HepG2 (cell line): Measurements from ENCODE around the gene NTSR2. TPM values are rescaled to one million over a fixed set of nuclear protein-coding genes. Genes with fewer than 3 reads are reported as not detected.

Experiments used
- BCL6 ChIP-seq: IDR thresholded peaks from 2 replicates; pipeline ENCODE4 v1.6.1; 2016; ENCODE audit warnings: missing genetic modification reagents, missing compliant biosample characterization
- BHLHE40 ChIP-seq: IDR thresholded peaks from 2 replicates; pipeline ENCODE4 v1.6.1; 2011; ENCODE audit warnings: low read length, improper control_type of control experiment
- CHD2 ChIP-seq: IDR thresholded peaks from 2 replicates; pipeline ENCODE4 v1.6.1; 2011; ENCODE audit warnings: low read depth, low read length, improper control_type of control experiment
- EP300 ChIP-seq, 3 experiments: sonication (generic) in 1 of 3; formaldehyde crosslinking in 1 of 3; IDR thresholded peaks; 2 replicates each; pipeline versions ENCODE4 v1.5.1 to v1.6.1; 2011 to 2020; ENCODE audit warnings: low read depth in 2 of 3, low read length in 2 of 3, borderline replicate concordance in 1 of 3, improper control_type of control experiment in 1 of 3, mild to moderate bottlenecking in 1 of 3, missing genetic modification reagents in 1 of 3, moderate library complexity in 1 of 3
- FIP1L1 ChIP-seq: fragments of 200-400 bp; formaldehyde crosslinking; IDR thresholded peaks from 2 replicates; pipeline ENCODE4 v1.6.1; 2018; ENCODE audit warnings: low read depth, mild to moderate bottlenecking, low read length, moderate library complexity, borderline replicate concordance; ENCODE audit not compliant: insufficient read depth
- HBP1 ChIP-seq: IDR thresholded peaks from 2 replicates; pipeline ENCODE4 v1.6.1; 2016; ENCODE audit warnings: low read depth, control low read depth
- IKZF4 ChIP-seq: sonication (generic); formaldehyde crosslinking; IDR thresholded peaks from 2 replicates; pipeline ENCODE4 v1.5.1; 2020; ENCODE audit warnings: borderline replicate concordance, mild to moderate bottlenecking, low read depth, missing genetic modification reagents; ENCODE audit errors: not compliant biosample characterization
- KAT2B ChIP-seq: fragments of 150-350 bp; IDR thresholded peaks from 2 replicates; pipeline ENCODE4 v1.6.1; 2014; ENCODE audit warnings: low read depth, low read length, borderline replicate concordance
- KAT8 ChIP-seq: IDR thresholded peaks from 2 replicates; pipeline ENCODE4 v1.6.1; 2016; ENCODE audit warnings: missing genetic modification reagents, missing compliant biosample characterization
- MIER2 ChIP-seq: IDR thresholded peaks from 2 replicates; pipeline ENCODE4 v1.6.1; 2016; ENCODE audit warnings: missing biosample characterization, missing genetic modification reagents
- NCOR1 ChIP-seq: fragments of 200-600 bp; sonication (generic); IDR thresholded peaks from 2 replicates; pipeline ENCODE4 v1.7.0; 2017; ENCODE audit warnings: antibody characterized with exemption, low read length, borderline replicate concordance
- NONO ChIP-seq, 2 experiments: fragments of 450-650 bp in 1 of 2; sonication (generic) in 1 of 2; formaldehyde crosslinking in 1 of 2; IDR thresholded peaks in 1 of 2; conservative IDR thresholded peaks in 1 of 2; 2 replicates each; pipeline versions ENCODE4 v1.6.1 to v1.8.0; 2017 to 2022; ENCODE audit warnings: mild to moderate bottlenecking in 1 of 2, missing genetic modification reagents in 1 of 2, moderate library complexity in 1 of 2
- NR3C1 ChIP-seq: sonication (generic); formaldehyde crosslinking; IDR thresholded peaks from 2 replicates; pipeline ENCODE4 v1.4.0; 2020; ENCODE audit warnings: missing genetic modification reagents
- PAX8 ChIP-seq: sonication (generic); formaldehyde crosslinking; IDR thresholded peaks from 2 replicates; pipeline ENCODE4 v1.8.0; 2022; ENCODE audit warnings: mild to moderate bottlenecking, missing genetic modification reagents, borderline replicate concordance
- PITX1 ChIP-seq: sonication (generic); formaldehyde crosslinking; IDR thresholded peaks from 2 replicates; pipeline ENCODE4 v1.5.1; 2020; ENCODE audit warnings: mild to moderate bottlenecking, missing genetic modification reagents
- SP2 ChIP-seq: sonication (generic); formaldehyde crosslinking; IDR thresholded peaks from 2 replicates; pipeline ENCODE4 v1.5.1; 2020; ENCODE audit warnings: mild to moderate bottlenecking, missing genetic modification reagents
- TBL1XR1 ChIP-seq: fragments of 150-350 bp; IDR thresholded peaks from 2 replicates; pipeline ENCODE4 v1.6.1; 2014; ENCODE audit warnings: borderline replicate concordance, low read length; ENCODE audit not compliant: partially characterized antibody
- ZBTB3 ChIP-seq: sonication (generic); formaldehyde crosslinking; IDR thresholded peaks from 2 replicates; pipeline ENCODE4 v1.4.0; 2020; ENCODE audit warnings: low read depth, mild to moderate bottlenecking, moderate library complexity, missing genetic modification reagents, borderline replicate concordance
- ZFAT ChIP-seq: sonication (generic); formaldehyde crosslinking; conservative IDR thresholded peaks from 2 replicates; pipeline ENCODE4 v1.8.1; 2023; ENCODE audit warnings: missing genetic modification reagents, inconsistent platforms
- ZKSCAN5 ChIP-seq: sonication (generic); formaldehyde crosslinking; IDR thresholded peaks from 2 replicates; pipeline ENCODE4 v1.5.1; 2020; ENCODE audit warnings: mild to moderate bottlenecking, missing genetic modification reagents
- ZNF235 ChIP-seq: sonication (generic); formaldehyde crosslinking; IDR thresholded peaks from 2 replicates; pipeline ENCODE4 v1.8.1; 2023; ENCODE audit warnings: mild to moderate bottlenecking, missing genetic modification reagents, borderline replicate concordance
- ZNF282 ChIP-seq: fragments of 450-650 bp; IDR thresholded peaks from 2 replicates; pipeline ENCODE4 v1.6.1; 2018; ENCODE audit not compliant: partially characterized antibody
- ZNF296 ChIP-seq: sonication (generic); formaldehyde crosslinking; conservative IDR thresholded peaks from 2 replicates; pipeline ENCODE4 v1.5.0; 2020; ENCODE audit warnings: mild to moderate bottlenecking, missing genetic modification reagents
- ZNF331 ChIP-seq: sonication (generic); formaldehyde crosslinking; IDR thresholded peaks from 2 replicates; pipeline ENCODE4 v1.4.0; 2020; ENCODE audit warnings: missing genetic modification reagents
- ZNF562 ChIP-seq: sonication (generic); formaldehyde crosslinking; IDR thresholded peaks from 2 replicates; pipeline ENCODE4 v1.8.0; 2022; ENCODE audit warnings: missing genetic modification reagents, borderline replicate concordance
- ZNF629 ChIP-seq: sonication (generic); formaldehyde crosslinking; conservative IDR thresholded peaks from 2 replicates; pipeline ENCODE4 v1.5.0; 2020; ENCODE audit warnings: missing genetic modification reagents
- ZNF850 ChIP-seq: sonication (generic); formaldehyde crosslinking; conservative IDR thresholded peaks from 2 replicates; pipeline ENCODE4 v1.9.0; 2021; ENCODE audit warnings: mild to moderate bottlenecking, missing genetic modification reagents
- ZSCAN29 ChIP-seq: sonication (generic); formaldehyde crosslinking; conservative IDR thresholded peaks from 2 replicates; pipeline ENCODE4 v1.4.0; 2020; ENCODE audit warnings: mild to moderate bottlenecking, missing genetic modification reagents
- polyA plus RNA-seq, 8 experiments: library from polyadenylated mRNA; depleted of rRNA in 3 of 8; stranded (reverse) in 7 of 8; unstranded in 1 of 8; fragments of >200 nt; fragmentation: Illumina TruSeq in 4 of 8; extraction: Trizol in 4 of 8; gene quantifications; 2 replicates each; pipeline versions ENCODE4 v1.2.1 to v1.2.3, GENCODE V29; 2011 to 2016; ENCODE audit warnings: low read depth in 4 of 8, missing spikeins in 1 of 8, mixed read lengths in 1 of 8; ENCODE audit not compliant: insufficient read depth in 1 of 8
- total RNA-seq, 5 experiments: library from RNA; depleted of rRNA; stranded (reverse); fragments of >200 nt; fragmentation: Illumina TruSeq; extraction: Trizol; gene quantifications; 2 replicates each; pipeline ENCODE4 v1.2.3, GENCODE V29; 2016; ENCODE audit warnings: low read depth in 1 of 5
- TF ChIP-seq, protein P1 (sequence below): sonication (generic); formaldehyde crosslinking; IDR thresholded peaks from 2 replicates; pipeline ENCODE4 v1.5.1; 2020; ENCODE audit warnings: mild to moderate bottlenecking, moderate library complexity, missing genetic modification reagents
- TF ChIP-seq, protein P2 (sequence below): sonication (generic); formaldehyde crosslinking; IDR thresholded peaks from 2 replicates; pipeline ENCODE4 v1.4.0; 2020; ENCODE audit warnings: mild to moderate bottlenecking, missing genetic modification reagents

Gene NTSR2
- total and polyA plus RNA-seq, 2 of the 13 experiments (the other 11 are each of a cell fraction or from before 2014, with no cell fraction given) = not detected

DNA sequence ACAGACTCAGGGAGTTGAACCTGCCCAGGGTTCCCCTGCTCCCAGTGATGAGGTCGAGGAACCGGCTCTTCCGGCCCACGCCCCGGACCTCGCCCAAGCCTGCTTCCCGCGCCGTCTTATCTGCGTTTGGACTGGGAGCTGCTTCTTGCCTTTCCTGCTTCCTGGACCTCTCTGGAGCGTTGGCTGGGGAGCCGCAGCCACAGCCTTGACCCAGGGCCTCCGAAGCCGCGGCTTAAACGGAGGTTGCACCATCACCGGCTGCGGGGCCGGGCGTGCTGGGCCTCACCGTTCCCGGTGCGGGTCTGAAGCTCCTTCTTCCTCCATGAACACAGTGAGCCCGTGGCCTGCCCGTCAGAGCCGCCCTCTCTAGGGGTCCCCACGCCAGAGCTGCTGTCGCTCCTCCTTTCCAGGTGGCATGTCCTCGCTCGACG, 13.3 kb downstream of the NTSR2 start (continued):
- TF ChIP-seq NONO (IDR thresholded peaks at IDR 0.05) = no peak
- TF ChIP-seq NONO (CRISPR knock-in tag; conservative IDR thresholded peaks at IDR 0.05) = no peak
- TF ChIP-seq ZNF235 (CRISPR knock-in tag) = no peak
- no peak for TF ChIP-seq EP300 (IDR thresholded peaks at IDR 0.05; ENCODE audit: low read depth in 2 of 2, low read length in 2 of 2)
- TF ChIP-seq EP300 (CRISPR knock-in tag; IDR thresholded peaks at IDR 0.05; ENCODE audit: borderline replicate concordance) = no peak
- no peak for TF ChIP-seq KAT8 (CRISPR knock-in tag)
- TF ChIP-seq ZBTB3 (CRISPR knock-in tag) = no peak
- TF ChIP-seq ZNF282 = no peak
- no peak for TF ChIP-seq ZNF296 (CRISPR knock-in tag)
- no peak for TF ChIP-seq BCL6
- no peak for TF ChIP-seq SP2 (CRISPR knock-in tag)
- TF ChIP-seq FIP1L1 = no peak
- no peak for TF ChIP-seq IKZF4 (CRISPR knock-in tag)
- TF ChIP-seq HBP1 (CRISPR knock-in tag) = no peak
- no peak for TF ChIP-seq ZNF629 (CRISPR knock-in tag)
- TF ChIP-seq NR3C1 (CRISPR knock-in tag) = no peak
- no peak; the same call in 1 of the 2 replicates for TF ChIP-seq PITX1 (CRISPR knock-in tag)
- TF ChIP-seq KAT2B = no peak
- TF ChIP-seq ZNF331 = no peak
- no peak for TF ChIP-seq BHLHE40
- no peak for TF ChIP-seq ZNF562 (CRISPR knock-in tag)
- no peak for TF ChIP-seq ZFAT (CRISPR knock-in tag)
- no peak for TF ChIP-seq ZSCAN29
- TF ChIP-seq PAX8 (CRISPR knock-in tag) = no peak
- no peak for TF ChIP-seq MIER2 (CRISPR knock-in tag)
- no peak for TF ChIP-seq NCOR1
- TF ChIP-seq, protein P1, sequence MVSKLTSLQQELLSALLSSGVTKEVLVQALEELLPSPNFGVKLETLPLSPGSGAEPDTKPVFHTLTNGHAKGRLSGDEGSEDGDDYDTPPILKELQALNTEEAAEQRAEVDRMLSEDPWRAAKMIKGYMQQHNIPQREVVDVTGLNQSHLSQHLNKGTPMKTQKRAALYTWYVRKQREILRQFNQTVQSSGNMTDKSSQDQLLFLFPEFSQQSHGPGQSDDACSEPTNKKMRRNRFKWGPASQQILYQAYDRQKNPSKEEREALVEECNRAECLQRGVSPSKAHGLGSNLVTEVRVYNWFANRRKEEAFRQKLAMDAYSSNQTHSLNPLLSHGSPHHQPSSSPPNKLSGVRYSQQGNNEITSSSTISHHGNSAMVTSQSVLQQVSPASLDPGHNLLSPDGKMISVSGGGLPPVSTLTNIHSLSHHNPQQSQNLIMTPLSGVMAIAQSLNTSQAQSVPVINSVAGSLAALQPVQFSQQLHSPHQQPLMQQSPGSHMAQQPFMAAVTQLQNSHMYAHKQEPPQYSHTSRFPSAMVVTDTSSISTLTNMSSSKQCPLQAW = no peak
- TF ChIP-seq CHD2 = no peak
- no peak for TF ChIP-seq ZNF850 (CRISPR knock-in tag)
- TF ChIP-seq, protein P2, sequence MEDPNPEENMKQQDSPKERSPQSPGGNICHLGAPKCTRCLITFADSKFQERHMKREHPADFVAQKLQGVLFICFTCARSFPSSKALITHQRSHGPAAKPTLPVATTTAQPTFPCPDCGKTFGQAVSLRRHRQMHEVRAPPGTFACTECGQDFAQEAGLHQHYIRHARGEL (CRISPR knock-in tag) = no peak
- no peak for TF ChIP-seq TBL1XR1
- TF ChIP-seq ZKSCAN5 (CRISPR knock-in tag) = no peak
